HG02571 (cell line): ENCODE results near the gene SIK3.

Experiments used
- ATAC-seq: cut with Tn5 transposase; IDR thresholded peaks from one replicate; pipeline ENCODE4 v1.9.1; 2021; ENCODE audit warnings: mild to moderate bottlenecking, moderate library complexity; ENCODE audit not compliant: unreplicated experiment

The SIK3 gene

DNA sequence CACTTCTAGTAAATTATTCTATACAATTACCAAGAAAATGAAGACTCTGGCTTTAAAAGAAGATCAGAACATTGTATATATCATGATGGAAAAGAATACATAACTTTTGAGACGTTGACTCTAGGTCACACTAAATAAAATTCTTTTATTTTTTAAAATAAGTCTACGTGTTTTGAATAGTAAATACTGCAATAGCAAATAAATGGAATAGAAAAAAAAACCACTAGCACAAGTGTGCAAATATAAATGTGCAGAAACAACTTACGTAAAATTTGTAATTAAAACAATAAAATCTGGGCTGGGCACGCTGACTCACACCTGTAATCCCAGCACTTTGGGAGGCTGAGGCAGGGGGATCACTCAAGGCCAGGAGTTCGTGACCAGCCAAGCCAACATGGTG lies 17.9 kb downstream of the SIK3 start:
- no peak for ATAC-seq

DNA sequence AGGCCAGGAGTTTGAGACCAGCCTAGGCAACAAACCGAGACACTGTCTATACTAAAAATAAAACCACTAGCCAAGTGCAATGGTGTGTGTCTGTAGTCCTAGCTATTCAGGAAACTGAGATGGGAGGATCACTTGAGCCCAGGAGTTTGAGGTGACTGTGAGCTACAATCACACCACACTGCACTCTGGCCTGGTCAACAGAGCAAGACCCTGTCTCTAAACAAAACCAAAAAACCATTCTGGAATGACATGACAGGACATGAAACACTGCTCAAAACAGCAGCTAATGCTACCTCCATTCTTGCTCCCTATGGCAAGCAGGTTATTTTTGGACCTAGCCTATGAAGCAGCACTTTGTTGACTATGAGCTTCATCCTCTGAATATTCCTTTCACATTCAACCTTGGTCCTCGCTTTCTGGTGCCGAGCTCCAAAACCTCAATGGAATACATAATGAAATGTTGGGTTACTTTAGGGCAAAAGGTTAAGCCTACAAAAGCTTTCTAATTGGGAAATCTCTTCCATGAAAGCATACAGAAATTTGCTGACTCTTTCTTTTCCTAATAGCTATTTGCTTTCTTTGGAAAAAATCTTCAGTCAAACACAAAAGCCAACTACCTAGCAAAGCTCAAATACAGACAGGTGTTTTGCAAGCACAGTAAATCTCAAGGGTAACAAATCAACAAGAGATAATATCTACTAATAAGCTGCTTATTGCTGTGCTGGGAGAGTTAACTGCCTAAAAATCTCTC lies 21.1 kb downstream of the SIK3 start:
- ATAC-seq, result no peak

GRCh38 chr11:117075186-117075585 lies 23.0 kb downstream of the SIK3 start:
- ATAC-seq, result no peak

- no peak for ATAC-seq
These were observed 24.1 kb downstream of the SIK3 start for GRCh38 chr11:117074119-117074518.

- no peak for ATAC-seq
These were observed 24.7 kb downstream of the SIK3 start for GRCh38 chr11:117073539-117073938.

DNA sequence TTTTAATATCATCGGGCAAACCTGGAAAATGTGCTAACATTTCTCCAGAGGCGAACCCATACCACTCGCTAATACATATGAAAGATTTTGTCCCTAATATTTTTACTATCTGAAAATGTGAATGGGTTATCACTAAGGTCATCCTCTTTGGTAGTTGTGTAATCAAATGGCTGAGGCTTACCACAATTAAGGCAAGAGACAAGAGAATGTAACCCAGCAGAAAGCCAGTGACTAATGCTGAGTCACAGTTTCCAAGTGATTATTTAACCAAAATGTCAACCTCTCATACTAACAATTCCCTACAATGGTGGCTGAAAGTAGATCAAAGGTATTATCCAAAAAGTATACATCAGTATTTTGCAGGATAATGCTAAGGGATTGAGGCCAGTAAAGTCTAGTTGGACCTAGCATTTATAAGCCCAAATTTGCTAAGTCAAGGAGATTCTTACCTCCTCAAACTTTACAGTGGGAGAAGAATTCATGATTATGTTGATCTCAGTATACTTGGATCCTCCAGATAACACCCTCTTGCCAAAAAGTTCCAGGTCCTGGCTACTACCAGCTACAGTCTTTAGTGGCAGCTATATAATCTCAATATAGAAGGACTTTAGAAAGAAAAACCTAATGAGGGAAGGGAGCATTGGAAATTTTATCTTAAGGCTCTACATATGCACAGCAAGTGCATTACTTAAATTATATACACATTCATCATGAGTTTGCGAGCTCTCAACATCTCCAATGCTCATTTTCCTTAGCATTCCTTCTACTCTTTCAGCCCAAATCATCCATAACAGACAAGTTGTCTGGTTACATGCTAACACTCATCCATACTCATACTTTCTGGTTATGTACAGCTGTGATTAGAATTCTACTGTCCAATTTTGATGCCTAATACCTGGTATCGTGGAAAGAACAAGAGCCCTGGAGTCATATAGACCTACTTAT lies 25.4 kb downstream of the SIK3 start:
- no peak for ATAC-seq

DNA sequence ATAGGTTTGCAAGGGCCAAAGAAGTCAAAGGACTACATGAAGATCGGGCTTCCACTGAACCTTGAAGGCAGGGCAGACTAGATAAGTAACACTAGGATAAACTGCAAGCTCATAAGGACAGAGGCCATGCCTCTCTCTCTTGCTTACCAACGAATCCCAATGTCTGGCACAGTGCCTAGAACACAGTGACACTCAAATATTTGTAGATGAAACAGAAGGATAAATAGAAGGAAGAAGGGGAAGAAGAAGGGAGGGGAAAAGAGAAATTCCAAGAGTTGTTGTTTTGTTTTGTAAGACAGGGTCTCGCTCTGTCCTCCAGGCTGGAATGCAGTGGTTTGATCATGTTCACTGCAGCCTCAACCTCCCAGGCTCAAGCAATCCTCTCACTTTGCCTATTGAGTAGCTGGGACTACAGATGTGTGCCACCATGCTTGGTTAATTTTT lies 26.9 kb downstream of the SIK3 start:
- no peak for ATAC-seq

- ATAC-seq, result no peak
These were observed 28.2 kb downstream of the SIK3 start for GRCh38 chr11:117070016-117070415.

DNA sequence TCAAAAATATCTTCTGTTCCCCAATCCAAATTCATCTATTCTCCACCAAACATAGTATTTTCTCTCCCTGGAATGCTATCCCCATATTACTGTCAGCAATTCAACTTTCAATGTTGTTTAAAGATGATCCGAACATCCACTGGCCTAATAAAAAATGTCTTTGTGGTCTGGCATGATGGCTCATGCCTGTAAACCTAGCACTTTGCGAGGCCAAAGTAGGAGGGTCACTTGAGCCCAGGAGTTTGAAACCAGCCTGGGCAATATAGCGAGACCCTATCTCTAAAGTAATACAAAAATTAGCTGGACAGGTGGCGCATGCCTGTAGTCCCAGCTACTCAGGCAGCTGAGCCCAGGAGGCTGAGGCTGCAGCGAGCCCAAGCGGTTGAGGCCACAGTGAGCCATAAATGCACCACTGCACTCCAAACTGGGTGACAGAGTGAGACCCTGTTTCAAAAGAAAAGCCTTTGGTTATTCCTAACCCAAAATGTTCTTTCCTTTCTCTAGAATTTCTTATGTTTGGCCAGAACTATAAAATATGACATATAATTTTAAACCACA lies 29.8 kb downstream of the SIK3 start:
- ATAC-seq, result no peak

GRCh38 chr11:117066959-117067358 lies 31.3 kb downstream of the SIK3 start:
- ATAC-seq, result no peak

GRCh38 chr11:117064275-117064674 lies 34.0 kb downstream of the SIK3 start:
- ATAC-seq, result no peak

DNA sequence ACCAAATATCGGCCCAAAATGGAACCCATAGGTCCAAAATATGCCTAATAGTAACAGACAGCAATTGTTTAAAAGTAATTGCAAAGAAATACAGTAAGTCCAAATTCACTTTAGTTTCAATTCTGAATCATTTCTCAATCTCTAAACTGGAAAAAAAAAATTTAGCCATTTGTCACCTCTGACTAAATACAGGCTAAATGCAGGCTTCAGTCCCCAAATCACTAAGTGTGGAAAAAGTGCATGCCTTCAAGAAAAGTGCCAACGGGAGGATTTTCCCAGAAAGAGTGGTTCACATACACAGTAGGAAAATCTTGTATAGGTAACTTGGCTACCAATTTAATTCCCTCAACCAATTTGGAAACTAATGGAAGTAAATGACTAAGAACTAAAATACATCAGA lies 35.7 kb downstream of the SIK3 start:
- ATAC-seq, result no peak

GRCh38 chr11:117061256-117061655 lies 37.0 kb downstream of the SIK3 start:
- no peak for ATAC-seq

GRCh38 chr11:117059611-117060148 lies 38.5 kb downstream of the SIK3 start:
- ATAC-seq, result no peak

- ATAC-seq, result no peak
These were observed 39.4 kb downstream of the SIK3 start for GRCh38 chr11:117058761-117059261.

- no peak for ATAC-seq
These were observed 40.5 kb downstream of the SIK3 start for GRCh38 chr11:117057727-117058126.

DNA sequence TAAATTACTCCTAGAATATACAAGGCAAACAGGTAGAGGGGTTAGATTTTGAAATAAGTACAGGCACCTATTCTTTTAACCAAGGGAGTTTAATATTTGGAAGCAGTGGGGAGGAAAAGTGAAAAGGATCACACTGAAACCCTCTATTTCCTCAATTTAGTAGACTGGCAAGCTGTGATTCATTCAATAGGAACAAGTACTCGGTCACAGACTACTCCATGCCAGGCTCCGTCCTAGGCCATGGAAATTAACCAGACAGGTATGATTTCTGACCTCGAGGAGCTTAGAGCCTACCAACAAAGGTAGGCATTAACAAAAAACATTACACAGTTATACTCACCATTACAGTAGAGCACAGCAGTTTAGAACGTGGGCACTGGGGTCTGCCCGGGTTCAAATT lies 40.9 kb downstream of the SIK3 start:
- no peak for ATAC-seq

DNA sequence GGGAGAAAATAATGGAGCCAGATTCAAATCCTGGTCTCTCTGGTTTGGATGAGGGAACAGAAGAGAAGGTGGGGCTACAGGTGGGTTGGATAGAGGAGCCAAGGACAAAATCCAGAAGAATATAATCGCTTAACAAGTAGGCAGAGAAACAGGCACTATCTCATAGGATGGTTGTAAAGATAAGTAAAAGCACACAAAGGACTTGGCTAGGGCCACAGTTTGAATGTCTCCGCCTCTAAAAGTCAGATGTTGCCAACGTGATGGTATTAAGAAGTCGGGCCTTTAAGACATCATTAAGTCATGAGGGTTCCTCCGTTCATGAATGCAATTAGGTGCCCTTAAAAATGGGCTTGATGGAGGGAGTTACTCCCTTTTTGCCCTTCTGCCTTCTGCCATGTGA lies 42.8 kb downstream of the SIK3 start:
- ATAC-seq, result no peak

GRCh38 chr11:117054382-117054781 lies 43.8 kb downstream of the SIK3 start:
- no peak for ATAC-seq

- ATAC-seq, result no peak
These were observed 45.8 kb downstream of the SIK3 start for GRCh38 chr11:117052196-117053149.
